Astrocyte of the cerebellum (primary cell): ENCODE data around the gene C1QL2.

ENCODE experiments used
- DNase-seq: peaks from one replicate; pipeline ENCODE4 v3.0.0-alpha.2; 2011; ENCODE audit warnings: low read depth
- H3K4me3 ChIP-seq: 2 replicates; pipeline ENCODE4 v1.5.1; 2011; ENCODE audit warnings: mild to moderate bottlenecking, low read depth, low read length, moderate library complexity
- CTCF ChIP-seq: IDR thresholded peaks from 2 replicates; pipeline ENCODE4 v1.5.1; 2012; ENCODE audit warnings: low read length, low read depth, moderate library complexity, mild to moderate bottlenecking; ENCODE audit errors: missing control alignments
- in situ Hi-C: cut with HindIII; loops from 2 replicates; pipeline ENCODE4 v1.10.0; 2017; ENCODE audit warnings: low sequenced_read_pairs

Gene C1QL2

GRCh38 chr2:119195001-119195400, 36.5 kb upstream of the C1QL2 start:
- in situ Hi-C loops, result no loop called here
- no peak for DNase-seq
- no peak for TF ChIP-seq CTCF
- no peak overlapping the region for H3K4me3 ChIP-seq

- no peak for DNase-seq
- H3K4me3 ChIP-seq, result no peak overlapping the region
- TF ChIP-seq CTCF, result no peak
- in situ Hi-C loops, result no loop called here
Measured at GRCh38 chr2:119192893-119193292, 34.3 kb upstream of the C1QL2 start.

- in situ Hi-C loops, result no loop called here
- no peak for DNase-seq
- no peak for TF ChIP-seq CTCF
- H3K4me3 ChIP-seq, result no peak overlapping the region
Measured at GRCh38 chr2:119190321-119191111, 32.0 kb upstream of the C1QL2 start.

- in situ Hi-C loops, result no loop called here
- no peak for DNase-seq
Measured at GRCh38 chr2:119184512-119184911, 26.0 kb upstream of the C1QL2 start.

GRCh38 chr2:119181791-119182445, 23.4 kb upstream of the C1QL2 start:
- no peak overlapping the region for H3K4me3 ChIP-seq
- no peak for DNase-seq
- TF ChIP-seq CTCF, result no peak
- in situ Hi-C loops, result no loop called here

More at GRCh38 chr2:119184512-119184911, 26.0 kb upstream of the C1QL2 start:
- no peak overlapping the region for H3K4me3 ChIP-seq
- no peak for TF ChIP-seq CTCF

- no peak overlapping the region for H3K4me3 ChIP-seq
- TF ChIP-seq CTCF, result no peak
- no peak for DNase-seq
- in situ Hi-C loops, result no loop called here
Measured at GRCh38 chr2:119181391-119181790, 22.8 kb upstream of the C1QL2 start.
